Naive B cell (primary cell): ENCODE measurements around the gene SQOR. TPM values are rescaled to one million over a fixed set of nuclear protein-coding genes. Genes with fewer than 3 reads are reported as not detected.

Experiments
- ATAC-seq, 2 donors: fragments of 150-1000 bp; cut with Tn5 transposase; 2 replicates each; pipeline ENCODE4 v1.10.0; 2021; ENCODE audit warnings: low read depth in 2 of 2, mild to moderate bottlenecking in 2 of 2, moderate library complexity in 2 of 2
- DNase-seq: peaks from one replicate; pipeline ENCODE4 v3.0.0; 2022
- H3K27ac Mint-ChIP-seq, 6 donors: one replicate each; pipeline ENCODE4 v1.8.0; 2020 to 2022; ENCODE audit warnings: mild to moderate bottlenecking in 6 of 6, mixed read lengths in 6 of 6, moderate library complexity in 5 of 6, inconsistent platforms in 2 of 6
- H3K27me3 Mint-ChIP-seq, 3 donors: one replicate each; pipeline ENCODE4 v1.8.0; 2021 to 2022; ENCODE audit warnings: mixed read lengths in 3 of 3, mild to moderate bottlenecking in 1 of 3
- H3K36me3 Mint-ChIP-seq, 2 donors: one replicate each; pipeline ENCODE4 v1.8.0; 2020 to 2022; ENCODE audit warnings: mixed read lengths in 2 of 2, inconsistent platforms in 1 of 2, mild to moderate bottlenecking in 1 of 2
- H3K4me1 Mint-ChIP-seq, 3 donors: one replicate each; pipeline ENCODE4 v1.8.0; 2020 to 2022; ENCODE audit warnings: mixed read lengths in 3 of 3, inconsistent platforms in 1 of 3, mild to moderate bottlenecking in 1 of 3, moderate library complexity in 1 of 3
- H3K4me3 Mint-ChIP-seq, 8 donors: one replicate each; pipeline ENCODE4 v1.8.0; 2020 to 2022; ENCODE audit warnings: mild to moderate bottlenecking in 8 of 8, mixed read lengths in 8 of 8, moderate library complexity in 8 of 8, inconsistent platforms in 2 of 8
- H3K9me3 Mint-ChIP-seq, 7 donors: one replicate each; pipeline ENCODE4 v1.8.0; 2020 to 2022; ENCODE audit warnings: mixed read lengths in 7 of 7, mild to moderate bottlenecking in 5 of 7, inconsistent platforms in 2 of 7, moderate library complexity in 1 of 7
- polyA plus RNA-seq, 6 donors: library from polyadenylated mRNA; unstranded; fragments of 300-500 nt; fragmentation: Illumina TruSeq; gene quantifications; one replicate each; pipeline ENCODE4 v1.2.3, GENCODE V29; 2021; ENCODE audit warnings: low read depth in 6 of 6

Gene SQOR
- polyA plus RNA-seq, 6 donors from 2014 or later, result 49.2 to 110 (median 67.1) TPM

- ATAC-seq (no peak), DNase-seq (no peak)
- Mint-ChIP-seq H3K27me3 (peaks cover 38 to 48% (median 43%) of the 10 kb centered on the region in 3 donors), H3K4me3 (no peak overlapping the region), H3K27ac (no peak overlapping the region), H3K4me1 (peaks cover 0 to 6% (median 0%) of the 10 kb centered on the region in 3 donors), H3K9me3 (no peaks in the 10 kb centered on the region), H3K36me3 (no peaks in the 10 kb centered on the region)
These were observed 80.0 kb downstream of the SQOR start for GRCh38 chr15:45714590-45715488.

- no peak for DNase-seq
- ATAC-seq, result no peak
- Mint-ChIP-seq H3K4me3 (no peak overlapping the region), H3K27ac (no peak overlapping the region), H3K36me3 (no peaks in the 10 kb centered on the region), H3K9me3 (no peaks in the 10 kb centered on the region), H3K4me1 (peaks cover 0 to 6% (median 0%) of the 10 kb centered on the region in 3 donors), H3K27me3 (peaks cover 36 to 51% (median 45%) of the 10 kb centered on the region in 3 donors)
These were observed 80.7 kb downstream of the SQOR start for GRCh38 chr15:45715528-45715927.

- H3K36me3 Mint-ChIP-seq, result no peaks in the 10 kb centered on the region
- peaks cover 0 to 4% (median 0%) of the 10 kb centered on the region in 3 donors for H3K4me1 Mint-ChIP-seq
- H3K27me3 Mint-ChIP-seq, result peaks cover 33 to 41% (median 40%) of the 10 kb centered on the region in 3 donors
- H3K4me3 Mint-ChIP-seq, result no peak overlapping the region
- no peak for ATAC-seq
- H3K9me3 Mint-ChIP-seq, result peaks cover 0 to 5% (median 0%) of the 10 kb centered on the region in 7 donors
- DNase-seq, result no peak
- H3K27ac Mint-ChIP-seq, result no peak overlapping the region
These were observed 84.7 kb downstream of the SQOR start for GRCh38 chr15:45719490-45719889.

GRCh38 chr15:45720183-45720582 is 85.4 kb downstream of the SQOR start:
- ATAC-seq, result no peak
- H3K4me1 Mint-ChIP-seq, result no peaks in the 10 kb centered on the region

GRCh38 chr15:45728641-45729040 is 93.8 kb downstream of the SQOR start:
- Mint-ChIP-seq H3K4me1 (no peaks in the 10 kb centered on the region), H3K27me3 (peaks cover 19 to 57% (median 50%) of the 10 kb centered on the region in 3 donors), H3K9me3 (peaks cover 0 to 2% (median 0%) of the 10 kb centered on the region in 7 donors), H3K4me3 (no peak overlapping the region), H3K27ac (no peak overlapping the region), H3K36me3 (no peaks in the 10 kb centered on the region)
- no peak for ATAC-seq
- no peak for DNase-seq

More at GRCh38 chr15:45720183-45720582, 85.4 kb downstream of the SQOR start:
- Mint-ChIP-seq H3K27me3 (peaks cover 33 to 43% (median 36%) of the 10 kb centered on the region in 3 donors), H3K36me3 (no peaks in the 10 kb centered on the region), H3K27ac (no peak overlapping the region), H3K4me3 (no peak overlapping the region), H3K9me3 (peaks cover 0 to 5% (median 0%) of the 10 kb centered on the region in 7 donors)
- no peak for DNase-seq

GRCh38 chr15:45729141-45729540 is 94.3 kb downstream of the SQOR start:
- no peak overlapping the region for H3K4me3 Mint-ChIP-seq
- H3K27me3 Mint-ChIP-seq, result peaks cover 19 to 57% (median 49%) of the 10 kb centered on the region in 3 donors
- H3K27ac Mint-ChIP-seq, result no peak overlapping the region
- no peaks in the 10 kb centered on the region for H3K36me3 Mint-ChIP-seq
- ATAC-seq (no peak), DNase-seq (no peak)
- peaks cover 0 to 2% (median 0%) of the 10 kb centered on the region in 7 donors for H3K9me3 Mint-ChIP-seq
- H3K4me1 Mint-ChIP-seq, result no peaks in the 10 kb centered on the region

GRCh38 chr15:45731343-45731742 is 96.5 kb downstream of the SQOR start:
- Mint-ChIP-seq H3K27me3 (peaks cover 17 to 52% (median 51%) of the 10 kb centered on the region in 3 donors), H3K27ac (no peak overlapping the region), H3K9me3 (peaks cover 0 to 2% (median 0%) of the 10 kb centered on the region in 7 donors), H3K4me1 (peaks cover 0 to 5% (median 0%) of the 10 kb centered on the region in 3 donors), H3K36me3 (no peaks in the 10 kb centered on the region), H3K4me3 (no peak overlapping the region)
- ATAC-seq, result no peak
- no peak for DNase-seq

GRCh38 chr15:45732662-45733061 is 97.8 kb downstream of the SQOR start:
- Mint-ChIP-seq H3K27me3 (peaks cover 26 to 54% (median 45%) of the 10 kb centered on the region in 3 donors), H3K9me3 (peaks cover 0 to 2% (median 0%) of the 10 kb centered on the region in 7 donors), H3K27ac (no peak overlapping the region), H3K4me3 (no peak overlapping the region), H3K36me3 (no peaks in the 10 kb centered on the region), H3K4me1 (peaks cover 0 to 5% (median 0%) of the 10 kb centered on the region in 3 donors)
- ATAC-seq (no peak), DNase-seq (no peak)

GRCh38 chr15:45734260-45734711 is 99.5 kb downstream of the SQOR start:
- Mint-ChIP-seq H3K27ac (no peak overlapping the region), H3K9me3 (peaks cover 0 to 2% (median 0%) of the 10 kb centered on the region in 7 donors), H3K27me3 (peaks cover 33 to 53% (median 44%) of the 10 kb centered on the region in 3 donors), H3K4me1 (peaks cover 0 to 5% (median 0%) of the 10 kb centered on the region in 3 donors), H3K4me3 (no peak overlapping the region), H3K36me3 (no peaks in the 10 kb centered on the region)
- no peak for ATAC-seq
- no peak for DNase-seq

Other genes with a start within 250 kb of the SQOR start
- 10 to 100 TPM in 5 of 6 donors, 1 to 10 TPM in 1; 9.3 to 16.8 (median 12.4) TPM for gene SLC30A4, start 112.3 kb upstream of the SQOR start, polyA plus RNA-seq
- gene BLOC1S6, start 47.6 kb upstream of the SQOR start, polyA plus RNA-seq, result 100 to 1,000 TPM in 1 of 6 donors, 10 to 100 TPM in 5; 57.1 to 119 (median 93.5) TPM